CD14-positive monocyte (primary cell): ENCODE measurements around the gene MUC6. TPM values are rescaled to one million over a fixed set of nuclear protein-coding genes. Genes with fewer than 3 reads are reported as not detected.

Experiments used
- DNase-seq, 3 donors: peaks; one replicate each; pipeline ENCODE4 v3.0.0-alpha.2; 2011 to 2022
- H2AFZ ChIP-seq: 2 replicates; pipeline ENCODE4 v1.6.0; 2012; ENCODE audit warnings: mild to moderate bottlenecking, low read depth, low read length, inconsistent platforms; ENCODE audit not compliant: insufficient read depth, poor library complexity, severe bottlenecking
- H3K27ac ChIP-seq, 2 donors: 1 replicate in 1 of 2; 2 replicates in 1 of 2; pipeline ENCODE4 v1.5.1; 2012 to 2013; ENCODE audit warnings: low read length in 2 of 2, control low read depth in 1 of 2, inconsistent platforms in 1 of 2, low read depth in 1 of 2, mild to moderate bottlenecking in 1 of 2
- H3K27me3 ChIP-seq, 2 donors: one replicate each; pipeline versions ENCODE4 v1.6.0 to v1.6.1; 2011 to 2013; ENCODE audit warnings: low read length in 2 of 2; ENCODE audit not compliant: control insufficient read depth in 2 of 2, insufficient read depth in 2 of 2
- H3K36me3 ChIP-seq, 2 donors: replicated peaks in 1 of 2; 1 replicate in 1 of 2; 2 replicates in 1 of 2; pipeline versions ENCODE4 v1.5.1 to v1.6.1; 2012 to 2013; ENCODE audit warnings: low read length in 2 of 2, control low read depth in 1 of 2, inconsistent platforms in 1 of 2, mild to moderate bottlenecking in 1 of 2; ENCODE audit not compliant: insufficient read depth in 2 of 2, control insufficient read depth in 1 of 2
- H3K4me1 ChIP-seq, 2 donors: 1 replicate in 1 of 2; 2 replicates in 1 of 2; pipeline versions ENCODE4 v1.5.1 to v1.6.1; 2012 to 2013; ENCODE audit warnings: low read length in 2 of 2, control low read depth in 1 of 2, inconsistent platforms in 1 of 2, mild to moderate bottlenecking in 1 of 2, moderate library complexity in 1 of 2; ENCODE audit not compliant: insufficient read depth in 2 of 2, control insufficient read depth in 1 of 2
- H3K4me2 ChIP-seq: replicated peaks from 2 replicates; pipeline ENCODE3; 2012; ENCODE audit warnings: low read length, moderate library complexity, mild to moderate bottlenecking; ENCODE audit not compliant: poor library complexity, severe bottlenecking; ENCODE audit errors: extremely low read depth
- H3K4me3 ChIP-seq, 3 experiments: fragments of 200-600 bp in 1 of 3; sonication (generic) in 1 of 3; replicated peaks in 1 of 3; 1 replicate in 2 of 3; 2 replicates in 1 of 3; pipeline ENCODE4 v1.5.1; 2011 to 2013; ENCODE audit warnings: low read length in 3 of 3, mild to moderate bottlenecking in 3 of 3, control low read depth in 2 of 3, low read depth in 2 of 3, inconsistent platforms in 1 of 3, moderate library complexity in 1 of 3
- H3K79me2 ChIP-seq: 2 replicates; pipeline ENCODE4 v1.6.0; 2012; ENCODE audit warnings: mild to moderate bottlenecking, control low read depth, inconsistent platforms, low read length, moderate library complexity; ENCODE audit not compliant: insufficient read depth
- H3K9ac ChIP-seq: 2 replicates; pipeline ENCODE4 v1.6.0; 2017; ENCODE audit warnings: low read length, mild to moderate bottlenecking; ENCODE audit not compliant: insufficient read depth, poor library complexity, severe bottlenecking
- H3K9me3 ChIP-seq, 2 donors: replicated peaks in 1 of 2; 1 replicate in 1 of 2; 2 replicates in 1 of 2; pipeline versions ENCODE4 v1.5.1 to v1.6.1; 2012 to 2013; ENCODE audit warnings: low read length in 2 of 2, control low read depth in 1 of 2; ENCODE audit not compliant: control insufficient read depth in 1 of 2, insufficient read depth in 1 of 2
- H4K20me1 ChIP-seq: 2 replicates; pipeline ENCODE4 v1.6.0; 2012; ENCODE audit warnings: mild to moderate bottlenecking, low read length, control low read depth, moderate library complexity; ENCODE audit not compliant: insufficient read depth
- H3K27ac Mint-ChIP-seq, 7 donors: one replicate each; pipeline ENCODE4 v1.8.0; 2020; ENCODE audit warnings: mild to moderate bottlenecking in 7 of 7, mixed read lengths in 7 of 7, moderate library complexity in 6 of 7, inconsistent platforms in 2 of 7
- H3K27me3 Mint-ChIP-seq, 3 donors: one replicate each; pipeline ENCODE4 v1.8.0; 2021 to 2022; ENCODE audit warnings: low read depth in 3 of 3, mild to moderate bottlenecking in 3 of 3, mixed read lengths in 3 of 3, moderate library complexity in 3 of 3, inconsistent platforms in 1 of 3
- H3K36me3 Mint-ChIP-seq, 2 donors: one replicate each; pipeline ENCODE4 v1.8.0; 2020; ENCODE audit warnings: mixed read lengths in 2 of 2, inconsistent platforms in 1 of 2, mild to moderate bottlenecking in 1 of 2
- H3K4me1 Mint-ChIP-seq: one replicate; pipeline ENCODE4 v1.8.0; 2020; ENCODE audit warnings: mild to moderate bottlenecking, mixed read lengths
- H3K4me3 Mint-ChIP-seq, 2 donors: one replicate each; pipeline ENCODE4 v1.8.0; 2020; ENCODE audit warnings: mild to moderate bottlenecking in 2 of 2, mixed read lengths in 2 of 2, moderate library complexity in 1 of 2
- H3K9me3 Mint-ChIP-seq, 7 donors: one replicate each; pipeline ENCODE4 v1.8.0; 2020 to 2022; ENCODE audit warnings: mixed read lengths in 7 of 7, mild to moderate bottlenecking in 6 of 7, moderate library complexity in 6 of 7, inconsistent platforms in 2 of 7
- CTCF ChIP-seq: fragments of 200-600 bp; IDR thresholded peaks from one replicate; pipeline ENCODE4 v1.8.0; 2022; ENCODE audit warnings: antibody characterized with exemption, mild to moderate bottlenecking
- WGBS: methylation state at CpG from one replicate; pipeline ENCODE4 v1.1.5; 2013; ENCODE audit warnings: missing lambda C conversion rate; ENCODE audit not compliant: insufficient coverage; 5-methylcytosine and 5-hydroxymethylcytosine counted together
- intact Hi-C, 2 donors: fragments of 100-400 bp; cut with micrococcal nuclease; formaldehyde crosslinking; loops; one replicate each; pipeline versions ENCODE4 v1.15.0 to v1.15.1; 2023
- polyA plus RNA-seq, 3 donors: library from polyadenylated mRNA; depleted of rRNA in 1 of 3; unstranded in 2 of 3; stranded (reverse) in 1 of 3; fragments of 300-500 nt in 2 of 3; fragments of >200 nt in 1 of 3; fragmentation: Illumina TruSeq in 2 of 3; gene quantifications; 1 replicate in 2 of 3; 2 replicates in 1 of 3; pipeline ENCODE4 v1.2.3, GENCODE V29; 2012 to 2021

Gene MUC6
- polyA plus RNA-seq, 3 donors: not detected

GRCh38 chr11:1011320-1011698 lies 25.2 kb downstream of the MUC6 start:
- Mint-ChIP-seq H3K4me3 (no peak overlapping the region), H3K36me3 (peaks cover 48 to 51% of the 10 kb centered on the region in 2 donors), H3K9me3 (peaks cover 0 to 4% (median 0%) of the 10 kb centered on the region in 7 donors), H3K27me3 (no peaks in the 10 kb centered on the region), H3K4me1 (no peaks in the 10 kb centered on the region), H3K27ac (no peak overlapping the region)
- H3K79me2 ChIP-seq: no peaks in the 10 kb centered on the region
- intact Hi-C loops: no loop called here
- no peak overlapping the region for H3K4me2 ChIP-seq
- H3K9me3 ChIP-seq: no peaks in the 10 kb centered on the region
- H3K27me3 ChIP-seq: no peaks in the 10 kb centered on the region
- no peak for TF ChIP-seq CTCF
- H3K4me3 ChIP-seq: no peak overlapping the region
- H4K20me1 ChIP-seq: no peaks in the 10 kb centered on the region
- H3K27ac ChIP-seq: no peak overlapping the region
- H3K9ac ChIP-seq: no peak overlapping the region
- DNase-seq: no peak
- peaks cover 45 to 56% of the 10 kb centered on the region in 2 donors for H3K36me3 ChIP-seq
- H3K4me1 ChIP-seq: no peaks in the 10 kb centered on the region
- 91% methylated on average over 16 of the region's 17 CpGs for WGBS
- no peak overlapping the region for H2AFZ ChIP-seq

- Histone ChIP-seq H4K20me1 (no peaks in the 10 kb centered on the region), H3K4me2 (no peak overlapping the region), H3K36me3 (peaks cover 50 to 61% of the 10 kb centered on the region in 2 donors), H3K9ac (no peak overlapping the region), H3K27ac (no peak overlapping the region), H3K9me3 (no peaks in the 10 kb centered on the region), H3K4me1 (no peaks in the 10 kb centered on the region), H2AFZ (no peak overlapping the region), H3K79me2 (no peaks in the 10 kb centered on the region), H3K4me3 (no peak overlapping the region), H3K27me3 (no peaks in the 10 kb centered on the region)
- DNase-seq: no peak
- intact Hi-C loops: no loop called here
- 95% methylated on average over 35 of the region's 35 CpGs for WGBS
- Mint-ChIP-seq H3K36me3 (peaks cover 54 to 57% of the 10 kb centered on the region in 2 donors), H3K4me1 (no peaks in the 10 kb centered on the region), H3K9me3 (peaks cover 0 to 2% (median 0%) of the 10 kb centered on the region in 7 donors), H3K4me3 (no peak overlapping the region), H3K27me3 (no peaks in the 10 kb centered on the region), H3K27ac (peak overlapping the region in 1 of 7 donors; percentile 50)
- TF ChIP-seq CTCF: no peak
These were observed 25.8 kb downstream of the MUC6 start for GRCh38 chr11:1010551-1011319.
